Hematopoietic multipotent progenitor cell treated with erythropoietin and hydrocortisone succinate and interleukin-3 and kit ligand, for 15 days (in vitro differentiated cells): ENCODE measurements around the gene TRAPPC3L.

Experiments used
- DNase-seq: peaks from one replicate; pipeline ENCODE4 v3.0.0-alpha.2; 2015; ENCODE audit warnings: low spot score

Gene TRAPPC3L

GRCh38 chr6:116557893-116558292 is 12.4 kb upstream of the TRAPPC3L start:
- no peak for DNase-seq

- no peak for DNase-seq
Measured at GRCh38 chr6:116556814-116557415, 11.4 kb upstream of the TRAPPC3L start.

GRCh38 chr6:116556065-116556464 is 10.6 kb upstream of the TRAPPC3L start:
- no peak for DNase-seq

GRCh38 chr6:116553451-116553850 is 8.0 kb upstream of the TRAPPC3L start, which contains the start of gene CALHM4:
Gene CALHM4, plus strand, starts transcription at chr6:116553751. Its CDS starts 43 bp downstream, at chr6:116553794.
- no peak for DNase-seq

GRCh38 chr6:116550796-116551195 is 5.3 kb upstream of the TRAPPC3L start:
- DNase-seq, result no peak

- DNase-seq, result no peak
Measured at GRCh38 chr6:116547358-116547757, 1.9 kb upstream of the TRAPPC3L start.

- DNase-seq, result no peak
Measured at GRCh38 chr6:116543149-116543548, 2.3 kb downstream of the TRAPPC3L start.

GRCh38 chr6:116542426-116542825 is 3.1 kb downstream of the TRAPPC3L start:
- no peak for DNase-seq

- DNase-seq, result peak; percentile 70
Measured at GRCh38 chr6:116536216-116536621, 9.3 kb downstream of the TRAPPC3L start.

- no peak for DNase-seq
Measured at GRCh38 chr6:116535109-116535508, 10.4 kb downstream of the TRAPPC3L start.

- DNase-seq, result no peak
Measured at GRCh38 chr6:116533233-116533957, 12.1 kb downstream of the TRAPPC3L start.

- DNase-seq, result peak; percentile 66
Measured at GRCh38 chr6:116531675-116532570, 13.6 kb downstream of the TRAPPC3L start.

- no peak for DNase-seq
Measured at GRCh38 chr6:116530436-116530835, 15.0 kb downstream of the TRAPPC3L start.

- DNase-seq, result no peak
Measured at GRCh38 chr6:116529466-116530290, 15.8 kb downstream of the TRAPPC3L start.

- DNase-seq, result no peak
Measured at GRCh38 chr6:116528780-116529179, 16.7 kb downstream of the TRAPPC3L start.

GRCh38 chr6:116528133-116528532 is 17.4 kb downstream of the TRAPPC3L start:
- DNase-seq, result no peak

GRCh38 chr6:116524236-116524635 is 21.2 kb downstream of the TRAPPC3L start:
- DNase-seq, result no peak

- no peak for DNase-seq
Measured at GRCh38 chr6:116522896-116523295, 22.6 kb downstream of the TRAPPC3L start.

GRCh38 chr6:116518621-116519368 is 26.7 kb downstream of the TRAPPC3L start:
- DNase-seq, result no peak

- no peak for DNase-seq
Measured at GRCh38 chr6:116515141-116515540, 30.3 kb downstream of the TRAPPC3L start.

GRCh38 chr6:116514111-116514510 is 31.4 kb downstream of the TRAPPC3L start:
- DNase-seq, result no peak
